HG02885 (cell line): ENCODE data around the gene PRSS37.

Experiments used
- ATAC-seq: cut with Tn5 transposase; IDR thresholded peaks from one replicate; pipeline ENCODE4 v1.9.1; 2021; ENCODE audit warnings: mild to moderate bottlenecking; ENCODE audit not compliant: unreplicated experiment, poor library complexity

PRSS37 gene

GRCh38 chr7:141789917-141790316 lies 51.4 kb downstream of the PRSS37 start, which contains the start of gene TAS2R5:
Gene TAS2R5, plus strand, starts transcription at chr7:141790217. Its CDS starts 145 bp downstream, at chr7:141790362.
- ATAC-seq, result no peak

DNA sequence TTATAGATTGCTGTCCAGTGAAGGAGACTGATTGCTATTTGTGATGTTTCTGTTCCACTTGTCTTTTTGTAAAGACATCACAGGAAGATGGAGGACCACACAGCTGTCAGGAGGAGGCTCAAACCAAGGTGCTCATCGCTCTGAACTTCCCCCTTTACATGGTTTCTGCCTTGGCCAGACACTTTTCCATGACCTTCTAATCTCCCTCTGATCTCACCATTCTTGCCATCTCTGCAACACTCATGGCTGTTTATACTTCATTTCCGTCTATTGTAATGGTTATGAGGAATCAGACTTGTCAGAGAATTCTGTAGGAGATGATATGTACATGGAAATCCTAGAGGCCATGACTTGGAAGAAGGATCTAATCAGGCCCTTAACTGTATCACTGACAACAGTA lies 53.0 kb downstream of the PRSS37 start:
- no peak for ATAC-seq
